Nephron (organoid): ENCODE measurements around the gene PHGDH.
"Not testable (repeated sequence)": the region's sequence is repeated elsewhere in the genome, so short reads cannot be mapped to it uniquely, and the experiment has no call there.

Experiments
- H3K27ac Mint-ChIP-seq, 3 experiments: 2 replicates each; pipeline ENCODE4 v1.8.0; 2020; ENCODE audit warnings: mixed read lengths in 3 of 3, mild to moderate bottlenecking in 2 of 3, moderate library complexity in 1 of 3
- H3K27me3 Mint-ChIP-seq: 2 replicates; pipeline ENCODE4 v1.8.0; 2021; ENCODE audit warnings: low read depth, mild to moderate bottlenecking, moderate library complexity, mixed read lengths
- H3K36me3 Mint-ChIP-seq: 2 replicates; pipeline ENCODE4 v1.8.0; 2020; ENCODE audit warnings: low read depth, mixed read lengths
- H3K4me1 Mint-ChIP-seq: 2 replicates; pipeline ENCODE4 v1.8.0; 2020; ENCODE audit warnings: mixed read lengths
- H3K4me3 Mint-ChIP-seq, 3 experiments: 2 replicates each; pipeline ENCODE4 v1.8.0; 2020; ENCODE audit warnings: mild to moderate bottlenecking in 3 of 3, mixed read lengths in 3 of 3, moderate library complexity in 2 of 3
- H3K9me3 Mint-ChIP-seq: 2 replicates; pipeline ENCODE4 v1.8.0; 2020; ENCODE audit warnings: mixed read lengths
- CTCF ChIP-seq, 3 experiments: fragments of 200-600 bp; sonication (generic); IDR thresholded peaks; one replicate each; pipeline ENCODE4 v1.5.0; 2021; ENCODE audit warnings: antibody characterized with exemption in 3 of 3; ENCODE audit not compliant: unreplicated experiment in 3 of 3

Gene PHGDH

GRCh38 chr1:119784191-119784781 lies 72.6 kb downstream of the PHGDH start:
- H3K4me3 Mint-ChIP-seq, result peak overlapping the region in 1 of 3 experiments; percentile 54
- H3K4me1 Mint-ChIP-seq, result peaks cover 85% of the 10 kb centered on the region
- H3K27me3 Mint-ChIP-seq, result no peaks in the 10 kb centered on the region
- TF ChIP-seq CTCF (IDR thresholded peaks at IDR 0.05; ENCODE audit: unreplicated experiment in 3 of 3), result no peak
- no peaks in the 10 kb centered on the region for H3K9me3 Mint-ChIP-seq
- peak overlapping the region; percentile 95 to 98 (median 96) for H3K27ac Mint-ChIP-seq
- no peaks in the 10 kb centered on the region for H3K36me3 Mint-ChIP-seq

DNA sequence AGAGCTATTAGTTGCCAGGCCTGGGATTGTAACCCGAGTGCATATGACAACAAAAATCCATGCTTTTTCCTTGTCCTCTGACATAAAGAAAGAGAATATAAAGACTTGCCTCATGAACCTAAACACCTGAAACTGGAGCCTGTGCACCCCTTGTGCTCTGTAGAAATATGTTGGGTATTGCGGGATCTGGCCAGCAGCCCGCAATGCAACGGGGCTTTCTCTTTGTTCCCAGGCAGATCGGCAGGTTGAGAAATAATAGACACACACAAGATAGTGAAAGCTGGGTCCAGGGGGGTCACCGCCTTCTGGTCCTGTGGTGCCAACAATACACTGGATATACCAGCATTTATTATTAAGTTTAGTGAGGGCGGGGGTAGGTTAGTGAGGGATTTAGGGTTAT lies 74.3 kb downstream of the PHGDH start:
- Mint-ChIP-seq H3K27ac (peak overlapping the region; percentile 56 to 98 (median 56)), H3K4me1 (peaks cover 81% of the 10 kb centered on the region)
- H3K4me3 Mint-ChIP-seq, H3K27me3 Mint-ChIP-seq, H3K9me3 Mint-ChIP-seq, H3K36me3 Mint-ChIP-seq: not testable (repeated sequence)

GRCh38 chr1:119786473-119787050 lies 74.8 kb downstream of the PHGDH start:
- not testable (repeated sequence) for H3K9me3 Mint-ChIP-seq, H3K4me3 Mint-ChIP-seq, H3K27me3 Mint-ChIP-seq, H3K36me3 Mint-ChIP-seq
- Mint-ChIP-seq H3K27ac (peak overlapping the region; percentile 56 to 98 (median 56)), H3K4me1 (peaks cover 79% of the 10 kb centered on the region)

- H3K4me3 Mint-ChIP-seq, result no peak overlapping the region
- H3K9me3 Mint-ChIP-seq, result no peaks in the 10 kb centered on the region
- H3K4me1 Mint-ChIP-seq, result peaks cover 73% of the 10 kb centered on the region
- H3K27me3 Mint-ChIP-seq, result peaks cover under 1% of the 10 kb centered on the region
- peak overlapping the region; percentile 66 to 88 (median 78) for H3K27ac Mint-ChIP-seq
- TF ChIP-seq CTCF (IDR thresholded peaks at IDR 0.05; ENCODE audit: unreplicated experiment in 3 of 3), result no peak
- H3K36me3 Mint-ChIP-seq, result no peaks in the 10 kb centered on the region
These were observed 76.0 kb downstream of the PHGDH start for GRCh38 chr1:119787776-119788175.

- Mint-ChIP-seq H3K27ac (peak overlapping the region; percentile 57 to 85 (median 81)), H3K27me3 (peaks cover 3% of the 10 kb centered on the region), H3K9me3 (no peaks in the 10 kb centered on the region), H3K4me3 (no peak overlapping the region), H3K36me3 (no peaks in the 10 kb centered on the region), H3K4me1 (peaks cover 73% of the 10 kb centered on the region)
- no peak for TF ChIP-seq CTCF (IDR thresholded peaks at IDR 0.05; ENCODE audit: unreplicated experiment in 3 of 3)
These were observed 78.9 kb downstream of the PHGDH start for GRCh38 chr1:119790451-119791198.

GRCh38 chr1:119791377-119791776 lies 79.6 kb downstream of the PHGDH start:
- H3K4me1 Mint-ChIP-seq, result peaks cover 73% of the 10 kb centered on the region
- peak overlapping the region; percentile 57 to 85 (median 81) for H3K27ac Mint-ChIP-seq
- peaks cover 9% of the 10 kb centered on the region for H3K27me3 Mint-ChIP-seq
- H3K4me3 Mint-ChIP-seq, result no peak overlapping the region
- H3K9me3 Mint-ChIP-seq, result no peaks in the 10 kb centered on the region
- no peak for TF ChIP-seq CTCF (IDR thresholded peaks at IDR 0.05; ENCODE audit: unreplicated experiment in 3 of 3)
- no peaks in the 10 kb centered on the region for H3K36me3 Mint-ChIP-seq
